AG04449 (cell line): ENCODE data around the gene SYTL3.

Experiments used
- CTCF ChIA-PET: fragments of 350-600 bp; formaldehyde crosslinking; extraction: SDS; loops from one replicate; lab custom pipeline; 2021; ENCODE audit warnings: antibody characterized with exemption; lab: Yijun Ruan, JAX
- POLR2A ChIA-PET: fragments of 400-600, 350-600 bp; formaldehyde crosslinking; extraction: SDS; loops from one replicate; lab custom pipeline; 2020; ENCODE audit warnings: antibody characterized with exemption, inconsistent platforms; lab: Yijun Ruan, JAX
- DNase-seq: peaks from one replicate; pipeline ENCODE4 v3.0.0-alpha.2; 2010; ENCODE audit warnings: low read depth, low spot score
- H3K4me3 ChIP-seq: 2 replicates; pipeline ENCODE4 v1.5.1; 2011; ENCODE audit warnings: low read depth, mild to moderate bottlenecking, control low read depth, low read length
- TF ChIP-seq, protein P1 (sequence below): IDR thresholded peaks from one replicate; pipeline ENCODE4 v1.5.1; 2011; ENCODE audit warnings: mild to moderate bottlenecking, moderate library complexity, low read length, control low read depth, inconsistent platforms; ENCODE audit not compliant: insufficient read depth; ENCODE audit errors: missing control alignments

SYTL3 gene

DNA sequence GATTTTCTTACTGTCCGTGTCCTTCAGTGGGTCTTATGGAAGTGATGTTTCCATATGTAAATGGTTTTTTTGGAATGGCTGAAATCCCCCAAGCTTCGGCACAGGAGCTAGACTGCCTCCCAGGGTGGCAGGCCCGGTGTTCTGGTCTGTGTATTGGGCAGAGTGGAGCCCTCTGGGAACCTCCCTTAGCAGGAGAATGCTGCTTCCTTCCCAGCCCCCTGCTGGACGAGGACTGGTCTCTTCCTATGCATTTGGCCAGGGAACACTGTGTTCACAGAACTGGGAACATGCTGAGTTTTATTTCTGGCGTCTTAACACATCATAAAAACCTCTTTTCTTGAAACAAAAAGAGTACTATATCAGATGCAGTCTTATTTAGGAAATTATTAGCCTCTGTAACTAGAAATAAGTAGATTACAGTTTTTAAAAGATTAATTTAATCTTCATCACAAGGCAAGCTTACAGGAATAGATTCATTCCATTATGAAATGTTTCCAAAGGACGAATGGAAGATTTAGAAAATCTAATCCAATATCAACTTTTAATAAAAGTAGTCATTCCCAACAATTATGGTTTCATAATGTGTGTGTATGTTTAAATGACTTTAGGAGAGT is 56.6 kb downstream of the SYTL3 start:
- TF ChIP-seq, protein P1, sequence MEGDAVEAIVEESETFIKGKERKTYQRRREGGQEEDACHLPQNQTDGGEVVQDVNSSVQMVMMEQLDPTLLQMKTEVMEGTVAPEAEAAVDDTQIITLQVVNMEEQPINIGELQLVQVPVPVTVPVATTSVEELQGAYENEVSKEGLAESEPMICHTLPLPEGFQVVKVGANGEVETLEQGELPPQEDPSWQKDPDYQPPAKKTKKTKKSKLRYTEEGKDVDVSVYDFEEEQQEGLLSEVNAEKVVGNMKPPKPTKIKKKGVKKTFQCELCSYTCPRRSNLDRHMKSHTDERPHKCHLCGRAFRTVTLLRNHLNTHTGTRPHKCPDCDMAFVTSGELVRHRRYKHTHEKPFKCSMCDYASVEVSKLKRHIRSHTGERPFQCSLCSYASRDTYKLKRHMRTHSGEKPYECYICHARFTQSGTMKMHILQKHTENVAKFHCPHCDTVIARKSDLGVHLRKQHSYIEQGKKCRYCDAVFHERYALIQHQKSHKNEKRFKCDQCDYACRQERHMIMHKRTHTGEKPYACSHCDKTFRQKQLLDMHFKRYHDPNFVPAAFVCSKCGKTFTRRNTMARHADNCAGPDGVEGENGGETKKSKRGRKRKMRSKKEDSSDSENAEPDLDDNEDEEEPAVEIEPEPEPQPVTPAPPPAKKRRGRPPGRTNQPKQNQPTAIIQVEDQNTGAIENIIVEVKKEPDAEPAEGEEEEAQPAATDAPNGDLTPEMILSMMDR, result peak; percentile 67
- no peak for DNase-seq
- H3K4me3 ChIP-seq, result no peak overlapping the region
- CTCF ChIA-PET, result interaction anchor here (0.6 to 6.6 kb wide), 25 partner anchors 9 to 519 kb away, joined by 3 to 92 read pairs (median 3); no protein-coding TSS in a partner anchor
- POLR2A ChIA-PET, result no interaction called here

DNA sequence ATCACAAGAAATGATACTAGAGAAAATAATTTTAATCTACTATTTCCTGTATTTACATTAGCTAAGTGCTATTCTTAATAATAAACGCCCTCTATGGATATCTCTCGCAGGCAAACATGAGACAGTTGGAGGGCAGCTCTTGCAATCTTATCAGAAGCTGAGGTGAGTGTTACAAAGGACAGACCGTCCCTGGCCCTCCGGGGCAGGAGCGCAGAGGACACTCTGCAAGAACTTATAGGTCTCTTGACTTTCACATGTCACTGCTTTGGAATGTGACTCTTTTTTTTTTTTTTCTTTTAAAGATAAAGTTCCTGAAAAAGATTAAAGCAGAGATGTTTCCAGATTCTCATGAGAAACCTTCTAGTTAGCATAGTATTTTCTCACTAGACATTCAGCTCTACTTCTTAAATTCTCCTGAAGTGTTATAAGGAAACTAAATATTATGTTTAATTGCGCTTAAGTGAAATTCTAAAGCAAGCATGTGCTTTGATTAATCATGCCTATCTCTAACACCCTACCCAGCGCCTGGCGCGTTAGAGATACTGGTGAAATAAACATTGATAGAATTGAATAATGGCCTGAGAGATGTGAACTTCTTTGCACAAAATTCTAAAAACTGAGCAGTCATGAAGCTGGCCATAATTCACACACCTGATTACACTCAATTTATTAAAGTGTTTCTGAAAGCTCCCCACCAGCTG is 57.4 kb downstream of the SYTL3 start:
- TF ChIP-seq, protein P1, result no peak
- POLR2A ChIA-PET, result no interaction called here
- no peak overlapping the region for H3K4me3 ChIP-seq
- no peak for DNase-seq
- CTCF ChIA-PET, result interaction anchor here (0.7 to 6.6 kb wide), 20 partner anchors 10 to 520 kb away, joined by 3 to 92 read pairs (median 4); partner anchors contain the start of genes EZR and RSPH3

DNA sequence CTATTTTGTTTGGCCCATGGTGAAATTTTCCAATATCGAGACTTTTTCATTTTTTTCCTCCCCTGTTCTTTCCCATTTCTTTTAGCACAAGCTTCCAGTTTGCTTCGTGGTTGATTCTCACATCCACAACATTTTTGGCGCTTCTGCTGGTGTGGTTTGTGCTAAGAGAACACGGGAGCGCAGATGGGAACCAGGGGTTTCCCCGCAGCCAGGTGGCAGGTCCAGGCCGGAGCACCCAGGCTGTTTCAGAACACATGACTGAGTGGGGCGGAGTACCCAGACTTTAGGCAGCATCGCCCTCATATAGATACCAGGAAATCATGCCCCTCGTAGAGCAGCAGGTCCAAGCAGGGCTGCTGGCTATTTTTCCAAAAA is 58.0 kb downstream of the SYTL3 start:
- no peak overlapping the region for H3K4me3 ChIP-seq
- ChIA-PET CTCF (interaction anchor here (1.1 to 6.6 kb wide), 12 partner anchors 9 to 488 kb away, joined by 3 to 92 read pairs (median 10); partner anchors contain the start of genes EZR and RSPH3), POLR2A (no interaction called here)
- TF ChIP-seq, protein P1, result no peak
- no peak for DNase-seq

DNA sequence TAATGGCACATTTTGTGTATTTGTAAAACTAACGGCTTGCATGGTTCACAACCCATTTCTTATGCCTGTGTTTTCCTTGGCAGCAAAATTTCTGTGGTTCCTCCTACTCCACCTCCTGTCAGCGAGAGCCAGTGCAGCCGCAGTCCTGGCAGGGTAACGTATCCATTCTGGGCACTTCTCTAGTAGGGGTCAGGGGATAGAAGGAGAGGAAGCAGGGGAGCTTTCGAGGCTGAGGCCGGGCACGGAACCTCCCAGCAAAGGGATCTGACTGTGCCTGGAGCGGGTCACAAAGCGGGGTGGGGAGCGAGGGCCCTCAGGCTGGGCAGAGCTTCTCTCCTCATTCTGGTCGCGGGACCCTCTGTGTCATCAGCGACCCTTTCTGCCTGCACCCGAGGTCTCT is 58.4 kb downstream of the SYTL3 start:
- no peak for DNase-seq
- CTCF ChIA-PET, result interaction anchor here (1.1 to 6.6 kb wide), 12 partner anchors 9 to 488 kb away, joined by 3 to 92 read pairs (median 10); partner anchors contain the start of genes EZR and RSPH3
- POLR2A ChIA-PET, result no interaction called here
- TF ChIP-seq, protein P1, result no peak
- H3K4me3 ChIP-seq, result no peak overlapping the region

DNA sequence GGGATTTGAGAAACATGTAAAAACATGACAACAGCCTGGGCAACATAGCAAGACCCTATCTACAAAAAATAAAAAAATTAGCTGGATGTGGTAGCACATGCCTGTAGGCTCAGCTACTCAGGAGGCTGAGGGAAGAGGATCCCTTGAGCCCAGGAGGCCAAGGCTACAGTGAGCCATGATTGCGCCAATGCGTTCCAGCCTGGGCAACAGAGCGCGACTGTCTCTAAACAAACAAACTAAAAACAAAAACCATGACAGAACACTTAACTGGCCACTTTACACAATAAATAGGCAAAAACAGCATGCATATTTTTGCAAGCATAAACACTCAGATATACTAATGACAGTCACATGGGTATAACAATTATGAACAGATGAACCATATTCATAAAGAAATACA is 60.0 kb downstream of the SYTL3 start:
- TF ChIP-seq, protein P1, result no peak
- POLR2A ChIA-PET, result no interaction called here
- CTCF ChIA-PET, result interaction anchor here (0.7 to 6.6 kb wide), 7 partner anchors 7 to 495 kb away, joined by 3 to 92 read pairs (median 3); no protein-coding TSS in a partner anchor
- no peak for DNase-seq
- no peak overlapping the region for H3K4me3 ChIP-seq

DNA sequence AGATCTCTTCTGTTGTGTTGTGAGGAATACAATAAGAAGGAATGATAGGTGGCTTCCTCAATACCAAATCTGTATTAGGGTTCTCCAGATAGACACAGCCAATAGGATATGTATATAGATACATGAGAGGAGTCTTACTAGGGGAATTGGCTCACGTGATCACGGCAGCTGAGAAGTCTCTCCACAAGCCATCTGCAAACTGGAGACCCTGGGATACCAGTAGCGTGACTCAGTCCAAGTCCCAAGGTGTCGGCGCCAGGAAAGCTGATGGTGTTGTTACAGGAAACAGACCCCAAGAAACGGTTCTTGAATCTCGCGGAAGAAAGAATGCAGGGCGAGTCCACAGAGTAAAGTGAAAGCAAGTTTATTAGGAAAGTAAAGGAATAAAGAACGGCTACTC is 61.4 kb downstream of the SYTL3 start:
- ChIA-PET POLR2A (no interaction called here), CTCF (interaction anchor here (1.3 to 6.6 kb wide), 4 partner anchors 6 to 497 kb away, joined by 3 to 92 read pairs (median 36); no protein-coding TSS in a partner anchor)
- H3K4me3 ChIP-seq, result no peak overlapping the region
- no peak for DNase-seq
- TF ChIP-seq, protein P1, result no peak
